HepG2 (cell line): ENCODE measurements around the gene POC1A. TPM values are rescaled to one million over a fixed set of nuclear protein-coding genes. Genes with fewer than 3 reads are reported as not detected.
A peak's percentile ranks its signal among the peaks of the same experiment; 100 is the strongest.

Experiments
- ATAC-seq: fragments of 200-7000 bp; cut with Tn5 transposase; 3 replicates; pipeline ENCODE4 v1.9.1; 2020; ENCODE audit warnings: mild to moderate bottlenecking, moderate library complexity
- BruUV-seq: library from RNA; stranded (reverse); fragments of 400-500 nt; replicated peaks from 2 replicates; lab custom pipeline; 2021; lab: Mats Ljungman, UMichigan
- CTCF ChIA-PET: fragments of 300-600 bp; formaldehyde crosslinking; extraction: SDS; loops from one replicate; lab custom pipeline; 2021; ENCODE audit warnings: low total read pairs, inconsistent platforms, low intra/inter-chr PET ratio; lab: Yijun Ruan, JAX
- POLR2A ChIA-PET: fragments of 350-600 bp; sonication (Branson Sonifier 250); formaldehyde crosslinking; loops from one replicate; lab custom pipeline; 2020; ENCODE audit warnings: antibody characterized with exemption, inconsistent platforms; lab: Yijun Ruan, JAX
- DNase-seq: peaks from one replicate; pipeline ENCODE4 v3.0.0-alpha.2; 2015; ENCODE audit warnings: low spot score
- FAIRE-seq: peaks from 3 replicates; lab custom pipeline; 2011; peaks lifted over from hg19 to GRCh38; lab: Jason Lieb, UNC
- H2AFZ ChIP-seq: one replicate; pipeline ENCODE4 v1.6.1; 2011; ENCODE audit warnings: low read length, inconsistent platforms
- H3K27ac ChIP-seq: fragments of 300-600 bp; 3 replicates; pipeline ENCODE4 v1.8.0; 2011; ENCODE audit warnings: mixed run types, mild to moderate bottlenecking, mixed read lengths, low read length, inconsistent platforms; ENCODE audit not compliant: insufficient read depth; ENCODE audit errors: extremely low read length
- H3K27me3 ChIP-seq, 2 experiments: fragments of 200-600 bp in 1 of 2; 2 replicates in 1 of 2; 3 replicates in 1 of 2; pipeline versions ENCODE4 v1.6.0 to v1.8.0; 2011; ENCODE audit warnings: low read length in 2 of 2, mild to moderate bottlenecking in 2 of 2, moderate library complexity in 2 of 2, inconsistent platforms in 1 of 2; ENCODE audit not compliant: insufficient read depth in 2 of 2, control insufficient read depth in 1 of 2
- H3K36me3 ChIP-seq, 2 experiments: fragments of 200-600 bp in 1 of 2; replicated peaks in 1 of 2; 2 replicates in 1 of 2; 3 replicates in 1 of 2; pipeline versions ENCODE4 v1.5.1 to v1.8.0; 2011; ENCODE audit warnings: low read length in 2 of 2, inconsistent platforms in 1 of 2; ENCODE audit not compliant: insufficient read depth in 2 of 2, control insufficient read depth in 1 of 2
- H3K4me1 ChIP-seq: 2 replicates; pipeline ENCODE4 v1.5.1; 2012; ENCODE audit warnings: low read length, inconsistent platforms; ENCODE audit not compliant: insufficient read depth
- H3K4me2 ChIP-seq: 2 replicates; pipeline ENCODE4 v1.6.0; 2011; ENCODE audit warnings: low read depth, low read length, inconsistent platforms
- H3K4me3 ChIP-seq, 3 experiments: fragments of 200-600 bp in 1 of 3; sonication (generic), shearing (Covaris generic) in 1 of 3; replicated peaks in 1 of 3; 2 replicates each; pipeline ENCODE4 v1.5.1; 2011 to 2016; ENCODE audit warnings: low read length in 3 of 3, inconsistent platforms in 2 of 3, low read depth in 2 of 3, mild to moderate bottlenecking in 2 of 3, control low read depth in 1 of 3, mixed read lengths in 1 of 3; ENCODE audit not compliant: insufficient read depth in 1 of 3
- H3K79me2 ChIP-seq: one replicate; pipeline ENCODE4 v1.6.1; 2011; ENCODE audit warnings: low read length, inconsistent platforms; ENCODE audit not compliant: insufficient read depth
- H3K9ac ChIP-seq: 2 replicates; pipeline ENCODE4 v1.6.0; 2011; ENCODE audit warnings: mild to moderate bottlenecking, low read depth, low read length, inconsistent platforms; ENCODE audit not compliant: insufficient read depth
- H3K9me3 ChIP-seq: 2 replicates; pipeline ENCODE4 v1.5.1; 2012; ENCODE audit warnings: mild to moderate bottlenecking, low read length
- H4K20me1 ChIP-seq: 2 replicates; pipeline ENCODE4 v1.6.0; 2011; ENCODE audit warnings: inconsistent platforms, mild to moderate bottlenecking, low read length, moderate library complexity; ENCODE audit not compliant: insufficient read depth
- ARNT2 ChIP-seq: sonication (generic); formaldehyde crosslinking; IDR thresholded peaks from 2 replicates; pipeline ENCODE4 v1.8.0; 2022; ENCODE audit warnings: mild to moderate bottlenecking, low read depth, missing genetic modification reagents, moderate library complexity
- IRX3 ChIP-seq: sonication (generic); formaldehyde crosslinking; IDR thresholded peaks from 2 replicates; pipeline ENCODE4 v1.8.1; 2023; ENCODE audit warnings: mild to moderate bottlenecking, low read depth, missing genetic modification reagents, borderline replicate concordance
- MXD3 ChIP-seq: IDR thresholded peaks from 2 replicates; pipeline ENCODE4 v1.6.1; 2016; ENCODE audit warnings: mild to moderate bottlenecking, missing biosample characterization, missing genetic modification reagents
- PBX3 ChIP-seq: sonication (generic); formaldehyde crosslinking; IDR thresholded peaks from 2 replicates; pipeline ENCODE4 v1.8.1; 2023; ENCODE audit warnings: missing genetic modification reagents, inconsistent platforms, borderline replicate concordance
- THRA ChIP-seq: sonication (generic); formaldehyde crosslinking; IDR thresholded peaks from 2 replicates; pipeline ENCODE4 v1.4.0; 2020; ENCODE audit warnings: missing genetic modification reagents, borderline replicate concordance
- TMF1 ChIP-seq: sonication (generic); formaldehyde crosslinking; IDR thresholded peaks from 2 replicates; pipeline ENCODE4 v1.8.1; 2022; ENCODE audit warnings: low read depth, missing genetic modification reagents
- ZFX ChIP-seq: sonication (generic); formaldehyde crosslinking; IDR thresholded peaks from 2 replicates; pipeline ENCODE4 v1.4.0; 2020; ENCODE audit warnings: mild to moderate bottlenecking, low read depth, missing genetic modification reagents, moderate library complexity
- ZNF687 ChIP-seq: sonication (generic); formaldehyde crosslinking; IDR thresholded peaks from 2 replicates; pipeline ENCODE4 v1.5.1; 2020; ENCODE audit warnings: mild to moderate bottlenecking, missing genetic modification reagents, moderate library complexity
- WGBS: methylation state at CpG from one replicate; pipeline ENCODE4 v1.1.6; 2017; ENCODE audit warnings: low lambda C conversion rate; 5-methylcytosine and 5-hydroxymethylcytosine counted together
- in situ Hi-C: cut with HindIII; loops from 2 replicates; pipeline ENCODE4 v1.10.0; 2017; ENCODE audit warnings: low pct_unique_long_range_greater_than_20kb; ENCODE audit not compliant: extremely low pct_ligation_motif_present
- intact Hi-C: fragments of 100-400 bp; cut with micrococcal nuclease; formaldehyde crosslinking; loops from one replicate; pipeline ENCODE4 v1.10.0; 2022; ENCODE audit not compliant: unreplicated experiment
- polyA plus RNA-seq, 8 experiments: library from polyadenylated mRNA; depleted of rRNA in 3 of 8; stranded (reverse) in 7 of 8; unstranded in 1 of 8; fragments of >200 nt; fragmentation: Illumina TruSeq in 4 of 8; extraction: Trizol in 4 of 8; gene quantifications; 2 replicates each; pipeline versions ENCODE4 v1.2.1 to v1.2.3, GENCODE V29; 2011 to 2016; ENCODE audit warnings: low read depth in 4 of 8, missing spikeins in 1 of 8, mixed read lengths in 1 of 8; ENCODE audit not compliant: insufficient read depth in 1 of 8
- total RNA-seq, 5 experiments: library from RNA; depleted of rRNA; stranded (reverse); fragments of >200 nt; fragmentation: Illumina TruSeq; extraction: Trizol; gene quantifications; 2 replicates each; pipeline ENCODE4 v1.2.3, GENCODE V29; 2016; ENCODE audit warnings: low read depth in 1 of 5

The POC1A gene
- total and polyA plus RNA-seq, 2 of the 13 experiments (the other 11 are each of a cell fraction or from before 2014, with no cell fraction given) = 14.6 to 20.0 TPM

- peak overlapping the region; percentile 46 for H3K4me2 ChIP-seq
- peak overlapping the region in 1 of 3 experiments; percentile 22; a peak in 2 of 6 replicates for H3K4me3 ChIP-seq
- TF ChIP-seq ZFX (peak; percentile 27; the same call in 1 of the 2 replicates), THRA (CRISPR knock-in tag) (no peak), ZNF687 (CRISPR knock-in tag) (peak; percentile 13; the same call in 1 of the 2 replicates), TMF1 (CRISPR knock-in tag) (no peak), PBX3 (CRISPR knock-in tag) (no peak), ARNT2 (CRISPR knock-in tag) (no peak), IRX3 (CRISPR knock-in tag) (no peak), MXD3 (CRISPR knock-in tag) (no peak)
- no peak overlapping the region for H3K27ac ChIP-seq
- BruUV-seq = no TSS peak
- no peaks in the 10 kb centered on the region for H3K79me2 ChIP-seq
- ATAC-seq = peak; percentile 48
- ChIA-PET POLR2A (interaction anchor here (0.9 to 1.2 kb wide), 2 partner anchors 10 to 68 kb away, joined by 3 to 7 read pairs; no protein-coding TSS in a partner anchor), CTCF (no interaction called here)
- FAIRE-seq = no peak
- intact Hi-C loops (no loop called here), in situ Hi-C loops (no loop called here)
- H3K4me1 ChIP-seq = peaks cover 32% of the 10 kb centered on the region
- WGBS = 0% methylated on average over 2 of the region's 7 CpGs
- DNase-seq = no peak
- no peaks in the 10 kb centered on the region for H3K9me3 ChIP-seq
- H4K20me1 ChIP-seq = no peaks in the 10 kb centered on the region
- H3K27me3 ChIP-seq = no peaks in the 10 kb centered on the region; a peak in 1 of 5 replicates
- H3K36me3 ChIP-seq = peaks cover 9 to 20% of the 10 kb centered on the region in 2 experiments; a peak in 4 of 5 replicates
- H3K9ac ChIP-seq = peak overlapping the region; percentile 44; the same call in 1 of the 2 replicates
- H2AFZ ChIP-seq = no peak overlapping the region
These were observed 107.4 kb downstream of the POC1A start for GRCh38 chr3:52046902-52047239.
